HepG2 (cell line): ENCODE measurements around the gene DDX18. TPM values are rescaled to one million over a fixed set of nuclear protein-coding genes. Genes with fewer than 3 reads are reported as not detected.

Experiments used
- CHD4 ChIP-seq: fragments of 200-600 bp; sonication (generic); IDR thresholded peaks from 2 replicates; pipeline ENCODE4 v1.7.0; 2017; ENCODE audit warnings: mild to moderate bottlenecking, low read length, borderline replicate concordance
- ETV5 ChIP-seq: IDR thresholded peaks from 2 replicates; pipeline ENCODE4 v1.6.1; 2018; ENCODE audit warnings: missing biosample characterization, missing genetic modification reagents, inconsistent platforms, borderline replicate concordance
- FLYWCH1 ChIP-seq: sonication (generic); formaldehyde crosslinking; IDR thresholded peaks from 2 replicates; pipeline ENCODE4 v1.8.1; 2023; ENCODE audit warnings: mild to moderate bottlenecking, missing genetic modification reagents
- HHEX ChIP-seq: IDR thresholded peaks from 2 replicates; pipeline ENCODE4 v1.6.1; 2016; ENCODE audit warnings: control low read depth
- HINFP ChIP-seq: sonication (generic); formaldehyde crosslinking; IDR thresholded peaks from 2 replicates; pipeline ENCODE4 v1.4.0; 2020; ENCODE audit warnings: low read depth, mild to moderate bottlenecking, missing genetic modification reagents
- HOXA3 ChIP-seq: sonication (generic); formaldehyde crosslinking; IDR thresholded peaks from 2 replicates; pipeline ENCODE4 v1.5.0; 2020; ENCODE audit warnings: missing genetic modification reagents
- JDP2 ChIP-seq: sonication (generic); formaldehyde crosslinking; IDR thresholded peaks from 2 replicates; pipeline ENCODE4 v1.8.1; 2022; ENCODE audit warnings: missing genetic modification reagents, borderline replicate concordance
- PBX3 ChIP-seq: sonication (generic); formaldehyde crosslinking; IDR thresholded peaks from 2 replicates; pipeline ENCODE4 v1.8.1; 2023; ENCODE audit warnings: missing genetic modification reagents, inconsistent platforms, borderline replicate concordance
- RBAK ChIP-seq: sonication (generic); formaldehyde crosslinking; IDR thresholded peaks from 2 replicates; pipeline ENCODE4 v1.5.1; 2020; ENCODE audit warnings: mild to moderate bottlenecking, missing genetic modification reagents
- SALL2 ChIP-seq: sonication (generic); formaldehyde crosslinking; IDR thresholded peaks from 2 replicates; pipeline ENCODE4 v1.8.1; 2023; ENCODE audit warnings: mild to moderate bottlenecking, missing genetic modification reagents, inconsistent platforms
- SMYD3 ChIP-seq: sonication (generic); formaldehyde crosslinking; IDR thresholded peaks from 2 replicates; pipeline ENCODE4 v1.8.1; 2023; ENCODE audit warnings: mild to moderate bottlenecking, missing genetic modification reagents
- TEAD3 ChIP-seq: optimal IDR thresholded peaks from 2 replicates; pipeline ENCODE3; 2016; ENCODE audit warnings: borderline replicate concordance
- ZBTB10 ChIP-seq: sonication (generic); formaldehyde crosslinking; IDR thresholded peaks from 2 replicates; pipeline ENCODE4 v1.4.0; 2020; ENCODE audit warnings: missing genetic modification reagents, borderline replicate concordance
- ZNF230 ChIP-seq: sonication (generic); formaldehyde crosslinking; IDR thresholded peaks from 2 replicates; pipeline ENCODE4 v1.4.0; 2020; ENCODE audit warnings: mild to moderate bottlenecking, missing genetic modification reagents
- ZNF496 ChIP-seq: sonication (generic); formaldehyde crosslinking; IDR thresholded peaks from 2 replicates; pipeline ENCODE4 v1.8.1; 2023; ENCODE audit warnings: mild to moderate bottlenecking, moderate library complexity, missing genetic modification reagents; ENCODE audit not compliant: insufficient replicate concordance
- ZNF597 ChIP-seq: sonication (generic); formaldehyde crosslinking; IDR thresholded peaks from 2 replicates; pipeline ENCODE4 v1.5.0; 2020; ENCODE audit warnings: missing genetic modification reagents
- ZNF670 ChIP-seq: sonication (generic); formaldehyde crosslinking; IDR thresholded peaks from 2 replicates; pipeline ENCODE4 v1.8.0; 2022; ENCODE audit warnings: mild to moderate bottlenecking, missing genetic modification reagents, borderline replicate concordance
- ZNF691 ChIP-seq: sonication (generic); formaldehyde crosslinking; IDR thresholded peaks from 2 replicates; pipeline ENCODE4 v1.4.0; 2020; ENCODE audit warnings: missing genetic modification reagents, low read depth, mild to moderate bottlenecking, borderline replicate concordance
- ZSCAN31 ChIP-seq: sonication (generic); formaldehyde crosslinking; IDR thresholded peaks from 2 replicates; pipeline ENCODE4 v1.5.0; 2020; ENCODE audit warnings: low read depth, mild to moderate bottlenecking, missing genetic modification reagents
- polyA plus RNA-seq, 8 experiments: library from polyadenylated mRNA; depleted of rRNA in 3 of 8; stranded (reverse) in 7 of 8; unstranded in 1 of 8; fragments of >200 nt; fragmentation: Illumina TruSeq in 4 of 8; extraction: Trizol in 4 of 8; gene quantifications; 2 replicates each; pipeline versions ENCODE4 v1.2.1 to v1.2.3, GENCODE V29; 2011 to 2016; ENCODE audit warnings: low read depth in 4 of 8, missing spikeins in 1 of 8, mixed read lengths in 1 of 8; ENCODE audit not compliant: insufficient read depth in 1 of 8
- total RNA-seq, 5 experiments: library from RNA; depleted of rRNA; stranded (reverse); fragments of >200 nt; fragmentation: Illumina TruSeq; extraction: Trizol; gene quantifications; 2 replicates each; pipeline ENCODE4 v1.2.3, GENCODE V29; 2016; ENCODE audit warnings: low read depth in 1 of 5

The DDX18 gene
- total and polyA plus RNA-seq, 2 of the 13 experiments (the other 11 are each of a cell fraction or from before 2014, with no cell fraction given): 64.0 to 134 TPM

GRCh38 chr2:117814417-117815264 is at the start of gene DDX18 (continued):
- TF ChIP-seq PBX3 (no peak), HOXA3 (CRISPR knock-in tag) (peak; percentile 100), FLYWCH1 (CRISPR knock-in tag) (no peak), RBAK (0 out of 2 replicates have a peak, but pooled peaks have one; percentile 33), HINFP (peak; percentile 88), ZSCAN31 (CRISPR knock-in tag) (peak; percentile 55; the same call in 1 of the 2 replicates), HHEX (no peak), ZNF597 (CRISPR knock-in tag) (no peak), TEAD3 (CRISPR knock-in tag) (peak; percentile 94), CHD4 (no peak), SMYD3 (peak; percentile 91), ZBTB10 (CRISPR knock-in tag) (no peak), ZNF496 (CRISPR knock-in tag) (no peak), JDP2 (CRISPR knock-in tag) (peak; percentile 54; the same call in 1 of the 2 replicates), ZNF691 (peak; percentile 94), ZNF670 (peak; percentile 91), SALL2 (CRISPR knock-in tag) (peak; percentile 90), ETV5 (CRISPR knock-in tag) (peak; percentile 91), ZNF230 (CRISPR knock-in tag) (peak; percentile 88; the same call in 1 of the 2 replicates)
